ENCODE results near the gene DIP2A.

DIP2A gene

GRCh38 chr21:46425041-46425440 is 33.6 kb upstream of the DIP2A start:
- DNase-seq (ENCODE audit: low read depth), result no peak
- no peak overlapping the region for H3K4me3 ChIP-seq (ENCODE audit: low read depth, low read length)
- TF ChIP-seq, protein P1, sequence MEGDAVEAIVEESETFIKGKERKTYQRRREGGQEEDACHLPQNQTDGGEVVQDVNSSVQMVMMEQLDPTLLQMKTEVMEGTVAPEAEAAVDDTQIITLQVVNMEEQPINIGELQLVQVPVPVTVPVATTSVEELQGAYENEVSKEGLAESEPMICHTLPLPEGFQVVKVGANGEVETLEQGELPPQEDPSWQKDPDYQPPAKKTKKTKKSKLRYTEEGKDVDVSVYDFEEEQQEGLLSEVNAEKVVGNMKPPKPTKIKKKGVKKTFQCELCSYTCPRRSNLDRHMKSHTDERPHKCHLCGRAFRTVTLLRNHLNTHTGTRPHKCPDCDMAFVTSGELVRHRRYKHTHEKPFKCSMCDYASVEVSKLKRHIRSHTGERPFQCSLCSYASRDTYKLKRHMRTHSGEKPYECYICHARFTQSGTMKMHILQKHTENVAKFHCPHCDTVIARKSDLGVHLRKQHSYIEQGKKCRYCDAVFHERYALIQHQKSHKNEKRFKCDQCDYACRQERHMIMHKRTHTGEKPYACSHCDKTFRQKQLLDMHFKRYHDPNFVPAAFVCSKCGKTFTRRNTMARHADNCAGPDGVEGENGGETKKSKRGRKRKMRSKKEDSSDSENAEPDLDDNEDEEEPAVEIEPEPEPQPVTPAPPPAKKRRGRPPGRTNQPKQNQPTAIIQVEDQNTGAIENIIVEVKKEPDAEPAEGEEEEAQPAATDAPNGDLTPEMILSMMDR (IDR thresholded peaks at IDR 0.05; ENCODE audit: insufficient read depth, low read depth, low read length, missing control alignments), result no peak

GRCh38 chr21:46425571-46425970 is 33.1 kb upstream of the DIP2A start:
- H3K4me3 ChIP-seq (ENCODE audit: low read depth, low read length), result no peak overlapping the region
- no peak for DNase-seq (ENCODE audit: low read depth)
- TF ChIP-seq, protein P1 (IDR thresholded peaks at IDR 0.05; ENCODE audit: insufficient read depth, low read depth, low read length, missing control alignments), result no peak

- H3K4me3 ChIP-seq (ENCODE audit: low read depth, low read length), result no peak overlapping the region
- TF ChIP-seq, protein P1 (IDR thresholded peaks at IDR 0.05; ENCODE audit: insufficient read depth, low read depth, low read length, missing control alignments), result no peak
- DNase-seq (ENCODE audit: low read depth), result no peak
These were observed 32.2 kb upstream of the DIP2A start for GRCh38 chr21:46426313-46427046.

- DNase-seq (ENCODE audit: low read depth), result no peak
- H3K4me3 ChIP-seq (ENCODE audit: low read depth, low read length), result no peak overlapping the region
- TF ChIP-seq, protein P1 (IDR thresholded peaks at IDR 0.05; ENCODE audit: insufficient read depth, low read depth, low read length, missing control alignments), result no peak
These were observed 31.2 kb upstream of the DIP2A start for GRCh38 chr21:46427516-46427915.

- no peak for DNase-seq (ENCODE audit: low read depth)
- H3K4me3 ChIP-seq (ENCODE audit: low read depth, low read length), result no peak overlapping the region
- TF ChIP-seq, protein P1 (IDR thresholded peaks at IDR 0.05; ENCODE audit: insufficient read depth, low read depth, low read length, missing control alignments), result no peak
These were observed 30.4 kb upstream of the DIP2A start for GRCh38 chr21:46428286-46428685.

- TF ChIP-seq, protein P1 (IDR thresholded peaks at IDR 0.05; ENCODE audit: insufficient read depth, low read depth, low read length, missing control alignments), result no peak
- DNase-seq (ENCODE audit: low read depth), result no peak
- H3K4me3 ChIP-seq (ENCODE audit: low read depth, low read length), result no peak overlapping the region
These were observed 29.5 kb upstream of the DIP2A start for GRCh38 chr21:46428987-46429710.

All from GM12865 (cell line).